ENCODE measurements around the gene KDM4B.

KDM4B gene

DNA sequence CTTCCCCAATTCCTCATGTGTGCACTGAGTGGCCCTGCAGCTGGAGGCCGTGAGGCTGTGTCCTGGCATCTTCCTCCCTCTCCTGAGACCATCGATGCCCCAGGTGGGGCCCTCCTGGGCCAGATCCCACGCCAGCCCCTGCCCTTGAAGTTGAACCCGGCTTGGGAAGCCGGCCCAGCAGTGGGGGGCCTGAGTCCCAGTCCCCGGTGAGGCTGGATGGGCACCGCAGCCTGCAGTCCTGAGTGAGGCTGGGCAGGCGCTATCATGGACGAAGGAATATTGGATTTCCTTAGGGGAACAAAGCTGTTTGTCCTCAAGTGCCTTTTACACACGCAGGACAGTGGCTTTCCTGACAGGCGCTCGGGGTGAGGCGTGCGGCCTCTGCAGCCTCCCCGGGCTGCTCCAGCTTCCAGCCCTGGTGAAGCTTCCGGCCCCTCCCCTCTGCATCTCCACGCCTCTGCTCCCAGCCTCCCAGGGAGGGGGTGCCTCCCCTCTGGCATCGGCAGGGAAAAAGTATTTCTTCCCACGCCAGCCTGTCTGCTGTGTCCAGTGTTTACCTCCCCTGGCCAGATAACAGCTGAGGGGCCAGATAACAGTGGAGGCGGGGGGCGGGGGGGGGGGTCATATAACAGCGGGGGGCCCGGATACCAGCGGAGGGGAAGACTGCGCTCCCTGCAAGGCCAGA is 159.5 kb downstream of the KDM4B start:
- H3K4me1 ChIP-seq (ENCODE audit: control insufficient read depth, insufficient read depth, low read length), result peaks cover 74% of the 10 kb centered on the region

DNA sequence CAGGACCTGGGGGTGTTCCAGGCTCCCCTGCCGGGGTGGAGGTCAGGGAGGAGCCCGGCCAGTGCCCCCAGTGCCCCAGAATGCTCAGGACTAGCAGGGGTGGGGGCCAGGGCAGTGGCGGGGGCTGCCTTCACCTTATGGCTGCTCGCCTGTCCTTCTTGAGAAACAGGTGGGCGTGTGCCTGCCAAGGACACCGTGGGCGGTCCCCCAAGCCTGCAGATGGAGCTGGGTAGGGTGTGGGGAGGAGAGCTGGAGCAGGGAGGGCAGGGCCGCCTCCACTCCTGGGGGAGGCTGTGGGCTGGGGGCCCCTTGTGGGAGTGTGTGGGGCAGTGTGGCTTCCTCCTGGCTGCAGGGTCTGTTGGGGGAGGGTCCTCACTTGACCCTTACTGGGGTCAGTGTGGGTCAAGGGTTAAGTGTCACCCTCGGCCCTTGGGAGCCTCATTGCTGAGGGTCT is 160.1 kb downstream of the KDM4B start:
- H3K4me3 ChIP-seq (ENCODE audit: low read depth, low read length), result no peak overlapping the region
- H3K27me3 ChIP-seq (ENCODE audit: control insufficient read depth, insufficient read depth, low read length), result no peaks in the 10 kb centered on the region
- H3K9ac ChIP-seq (ENCODE audit: low read length), result peak overlapping the region; percentile 22
- H3K9me3 ChIP-seq (ENCODE audit: control insufficient read depth, insufficient read depth, low read depth, low read length), result no peaks in the 10 kb centered on the region
- no peak overlapping the region for H3K27ac ChIP-seq (ENCODE audit: low read depth, low read length)
- peaks cover 69% of the 10 kb centered on the region for H3K4me1 ChIP-seq (ENCODE audit: control insufficient read depth, insufficient read depth, low read length)
- peaks cover 10% of the 10 kb centered on the region for H3K36me3 ChIP-seq (ENCODE audit: control insufficient read depth, insufficient read depth, low read length)

More for the DNA sequence above, 159.5 kb downstream of the KDM4B start:
- Histone ChIP-seq H3K9me3 (ENCODE audit: control insufficient read depth, insufficient read depth, low read depth, low read length) (no peaks in the 10 kb centered on the region), H3K4me3 (ENCODE audit: low read depth, low read length) (no peak overlapping the region), H3K9ac (ENCODE audit: low read length) (peak overlapping the region; percentile 43), H3K27ac (ENCODE audit: low read depth, low read length) (peak overlapping the region; percentile 61; the same call in 1 of the 2 replicates), H3K27me3 (ENCODE audit: control insufficient read depth, insufficient read depth, low read length) (no peaks in the 10 kb centered on the region), H3K36me3 (ENCODE audit: control insufficient read depth, insufficient read depth, low read length) (0 out of 2 replicates have a peak, but pooled peaks cover 5% of the 10 kb centered on the region)

DNA sequence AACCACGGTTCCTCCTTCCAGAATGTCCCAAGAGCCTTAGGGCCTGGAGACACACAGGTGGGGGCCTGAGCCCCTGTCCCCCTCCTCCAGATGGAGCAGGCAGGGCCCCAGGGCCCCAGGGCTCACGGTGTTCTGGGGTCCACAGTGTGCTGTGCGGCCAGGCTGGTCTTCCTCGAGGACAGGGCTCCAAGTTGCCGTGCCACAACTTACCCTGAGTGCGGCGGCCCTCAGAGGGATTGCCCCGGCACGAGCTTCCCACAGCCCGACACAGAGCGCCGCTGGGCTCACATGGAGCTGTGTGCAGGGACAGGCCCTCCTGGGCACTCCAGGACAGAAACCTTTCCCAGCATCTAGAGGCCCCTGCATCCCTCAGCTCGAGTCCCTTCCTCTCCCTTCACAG is 160.8 kb downstream of the KDM4B start:
- H3K4me1 ChIP-seq (ENCODE audit: control insufficient read depth, insufficient read depth, low read length), result peaks cover 69% of the 10 kb centered on the region
- no peak overlapping the region for H3K4me3 ChIP-seq (ENCODE audit: low read depth, low read length)
- H3K9ac ChIP-seq (ENCODE audit: low read length), result peak overlapping the region; percentile 22
- peaks cover 18% of the 10 kb centered on the region for H3K36me3 ChIP-seq (ENCODE audit: control insufficient read depth, insufficient read depth, low read length)
- no peaks in the 10 kb centered on the region for H3K9me3 ChIP-seq (ENCODE audit: control insufficient read depth, insufficient read depth, low read depth, low read length)
- H3K27ac ChIP-seq (ENCODE audit: low read depth, low read length), result no peak overlapping the region
- H3K27me3 ChIP-seq (ENCODE audit: control insufficient read depth, insufficient read depth, low read length), result no peaks in the 10 kb centered on the region

DNA sequence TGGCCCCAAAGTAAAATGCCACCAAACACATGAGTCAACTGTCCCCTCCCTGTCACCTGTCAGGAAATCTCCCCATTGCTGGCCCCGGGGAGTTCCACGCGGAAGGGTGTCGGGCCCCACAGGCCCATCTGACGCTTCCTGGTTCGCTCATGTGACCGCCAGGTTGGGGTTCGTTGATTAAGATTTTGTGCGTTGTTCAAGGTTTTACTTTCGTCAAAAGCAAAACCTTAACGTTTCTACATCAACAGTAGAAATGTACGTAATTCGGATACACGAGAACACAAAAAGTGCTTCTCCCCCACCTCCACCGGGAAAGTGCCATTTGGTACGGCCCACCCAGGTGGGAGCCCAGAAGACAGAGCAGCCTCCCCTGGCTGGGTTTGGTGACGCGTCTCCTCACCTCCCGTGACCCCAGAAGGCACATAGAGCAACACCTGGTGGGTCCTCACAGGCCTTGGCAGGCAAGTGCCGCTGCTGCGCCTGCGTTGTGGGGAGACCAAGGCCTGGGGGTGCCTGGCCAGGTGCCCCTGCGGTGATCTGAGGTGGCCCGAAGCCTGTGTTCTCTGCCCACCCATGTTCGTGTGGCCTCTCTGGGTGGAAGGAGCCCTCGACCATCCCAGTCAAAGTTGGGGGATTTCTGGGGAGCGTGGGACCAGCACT is 161.6 kb downstream of the KDM4B start:
- Histone ChIP-seq H3K4me1 (ENCODE audit: control insufficient read depth, insufficient read depth, low read length) (peaks cover 61% of the 10 kb centered on the region), H3K4me3 (ENCODE audit: low read depth, low read length) (no peak overlapping the region), H3K36me3 (ENCODE audit: control insufficient read depth, insufficient read depth, low read length) (peaks cover 26% of the 10 kb centered on the region), H3K27ac (ENCODE audit: low read depth, low read length) (peak overlapping the region; percentile 48; the same call in 1 of the 2 replicates), H3K27me3 (ENCODE audit: control insufficient read depth, insufficient read depth, low read length) (no peaks in the 10 kb centered on the region), H3K9me3 (ENCODE audit: control insufficient read depth, insufficient read depth, low read depth, low read length) (no peaks in the 10 kb centered on the region), H3K9ac (ENCODE audit: low read length) (no peak overlapping the region)

DNA sequence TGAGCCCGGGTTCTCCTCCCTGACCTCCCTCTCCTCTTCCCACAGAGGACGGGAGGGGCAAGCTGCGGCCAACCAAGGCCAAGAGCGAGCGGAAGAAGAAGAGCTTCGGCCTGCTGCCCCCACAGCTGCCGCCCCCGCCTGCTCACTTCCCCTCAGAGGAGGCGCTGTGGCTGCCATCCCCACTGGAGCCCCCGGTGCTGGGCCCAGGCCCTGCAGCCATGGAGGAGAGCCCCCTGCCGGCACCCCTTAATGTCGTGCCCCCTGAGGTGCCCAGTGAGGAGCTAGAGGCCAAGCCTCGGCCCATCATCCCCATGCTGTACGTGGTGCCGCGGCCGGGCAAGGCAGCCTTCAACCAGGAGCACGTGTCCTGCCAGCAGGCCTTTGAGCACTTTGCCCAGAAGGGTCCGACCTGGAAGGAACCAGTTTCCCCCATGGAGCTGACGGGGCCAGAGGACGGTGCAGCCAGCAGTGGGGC is 162.2 kb downstream of the KDM4B start:
- Histone ChIP-seq H3K27ac (ENCODE audit: low read depth, low read length) (peak overlapping the region; percentile 48; the same call in 1 of the 2 replicates), H3K4me3 (ENCODE audit: low read depth, low read length) (no peak overlapping the region), H3K36me3 (ENCODE audit: control insufficient read depth, insufficient read depth, low read length) (peaks cover 31% of the 10 kb centered on the region), H3K27me3 (ENCODE audit: control insufficient read depth, insufficient read depth, low read length) (no peaks in the 10 kb centered on the region), H3K4me1 (ENCODE audit: control insufficient read depth, insufficient read depth, low read length) (peaks cover 56% of the 10 kb centered on the region), H3K9ac (ENCODE audit: low read length) (no peak overlapping the region), H3K9me3 (ENCODE audit: control insufficient read depth, insufficient read depth, low read depth, low read length) (no peaks in the 10 kb centered on the region)

DNA sequence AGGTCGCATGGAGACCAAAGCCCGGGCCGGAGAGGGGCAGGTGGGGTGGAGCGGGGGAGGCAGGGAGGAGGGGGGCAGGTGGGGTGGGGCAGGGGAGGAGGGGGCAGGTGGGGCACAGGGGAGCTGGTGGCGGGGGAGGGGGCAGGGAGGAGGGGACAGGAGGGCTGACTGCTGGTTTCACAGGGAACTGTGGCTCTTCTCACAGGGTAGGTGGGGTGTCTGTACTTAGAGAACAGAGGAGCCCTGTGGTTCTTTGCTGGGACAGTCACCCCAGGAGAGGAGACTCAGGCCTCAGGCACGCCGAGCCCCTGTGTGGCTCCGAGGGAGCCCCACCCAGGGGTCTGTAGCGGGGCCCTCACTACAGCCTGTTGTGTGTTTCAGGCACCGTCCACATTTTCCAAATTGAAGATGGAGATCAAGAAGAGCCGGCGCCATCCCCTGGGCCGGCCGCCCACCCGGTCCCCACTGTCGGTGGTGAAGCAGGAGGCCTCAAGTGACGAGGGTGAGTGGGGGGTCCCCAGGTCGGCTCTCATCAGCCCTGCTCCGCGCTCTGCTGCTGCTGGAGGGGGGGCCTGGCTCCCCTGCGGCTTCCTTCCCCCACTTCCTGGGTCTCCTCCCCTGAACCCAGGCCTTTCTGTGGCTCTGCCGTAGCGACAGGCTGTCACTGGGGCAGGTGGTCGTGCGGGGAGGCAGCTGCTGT is 162.7 kb downstream of the KDM4B start:
- Histone ChIP-seq H3K9me3 (ENCODE audit: control insufficient read depth, insufficient read depth, low read depth, low read length) (no peaks in the 10 kb centered on the region), H3K27ac (ENCODE audit: low read depth, low read length) (no peak overlapping the region)

DNA sequence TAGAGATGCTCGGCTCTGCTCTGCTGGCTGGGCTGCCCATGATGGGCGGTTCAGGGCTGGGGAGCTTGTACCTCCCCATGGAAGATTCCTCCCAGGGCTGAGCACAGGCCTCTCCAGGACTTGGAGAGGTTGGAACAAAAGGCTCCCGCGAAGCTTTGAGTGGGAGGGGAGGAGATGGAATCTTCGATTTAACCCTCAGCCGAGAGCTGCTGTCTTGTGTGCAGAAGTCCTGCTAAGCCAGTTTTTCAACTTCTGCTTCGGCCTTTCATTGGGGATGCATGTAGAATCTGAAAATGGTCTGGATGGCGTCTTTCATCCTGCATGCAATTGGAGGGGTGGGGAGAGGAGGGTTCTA is 163.3 kb downstream of the KDM4B start:
- Histone ChIP-seq H3K27ac (ENCODE audit: low read depth, low read length) (no peak overlapping the region), H3K4me1 (ENCODE audit: control insufficient read depth, insufficient read depth, low read length) (peaks cover 44% of the 10 kb centered on the region), H3K36me3 (ENCODE audit: control insufficient read depth, insufficient read depth, low read length) (peaks cover 37% of the 10 kb centered on the region), H3K27me3 (ENCODE audit: control insufficient read depth, insufficient read depth, low read length) (no peaks in the 10 kb centered on the region), H3K9ac (ENCODE audit: low read length) (no peak overlapping the region), H3K4me3 (ENCODE audit: low read depth, low read length) (no peak overlapping the region), H3K9me3 (ENCODE audit: control insufficient read depth, insufficient read depth, low read depth, low read length) (no peaks in the 10 kb centered on the region)

More for the DNA sequence above, 162.7 kb downstream of the KDM4B start:
- Histone ChIP-seq H3K4me1 (ENCODE audit: control insufficient read depth, insufficient read depth, low read length) (peaks cover 50% of the 10 kb centered on the region), H3K27me3 (ENCODE audit: control insufficient read depth, insufficient read depth, low read length) (no peaks in the 10 kb centered on the region), H3K4me3 (ENCODE audit: low read depth, low read length) (no peak overlapping the region), H3K36me3 (ENCODE audit: control insufficient read depth, insufficient read depth, low read length) (peaks cover 33% of the 10 kb centered on the region), H3K9ac (ENCODE audit: low read length) (no peak overlapping the region)

DNA sequence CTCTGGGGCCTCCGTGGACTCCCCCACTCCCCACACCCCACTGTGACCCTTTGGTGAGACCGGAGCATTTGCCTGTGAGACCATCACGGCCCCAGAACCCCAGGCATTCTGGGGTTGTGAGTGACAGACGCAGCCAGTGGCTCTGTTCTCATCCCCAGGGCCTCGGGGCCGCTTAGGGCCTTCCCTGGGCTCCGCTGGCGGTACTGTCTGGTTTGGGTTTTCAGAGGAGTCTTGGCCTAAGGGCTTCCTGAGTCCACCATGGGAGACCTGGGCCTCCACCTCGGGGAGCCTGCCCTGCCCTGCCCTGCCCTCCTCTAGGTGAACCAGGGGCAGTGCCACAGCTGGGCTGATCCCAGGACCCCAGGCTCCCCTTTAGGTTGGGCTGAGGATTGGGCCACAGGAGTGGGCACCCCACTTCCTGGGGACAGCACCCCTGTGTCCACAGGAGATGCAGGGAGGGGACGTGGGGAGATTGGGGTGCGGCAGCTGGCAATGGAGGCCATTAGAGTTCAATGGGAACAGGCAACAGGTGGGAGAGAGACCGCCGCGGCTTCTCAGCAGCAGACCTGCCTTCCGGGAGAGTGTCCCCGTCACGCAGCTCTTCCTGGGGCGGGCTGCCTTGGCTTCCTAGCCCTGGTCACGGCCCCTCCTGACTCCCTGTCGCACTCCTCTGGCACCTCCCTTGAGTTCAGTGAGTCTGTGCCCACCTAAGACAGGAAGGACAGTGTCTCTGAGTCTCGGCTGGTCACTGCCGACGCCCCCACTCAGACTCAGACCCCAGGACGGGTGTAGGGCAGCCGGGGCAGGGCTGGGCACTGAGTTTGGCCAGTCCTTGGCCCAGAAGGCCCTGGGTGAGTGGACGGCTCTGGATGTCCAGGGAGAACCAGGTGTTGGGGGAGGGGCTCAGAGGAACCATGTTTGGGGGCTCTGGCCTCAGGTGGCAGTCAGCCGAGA is 164.1 kb downstream of the KDM4B start:
- H3K4me3 ChIP-seq (ENCODE audit: low read depth, low read length), result no peak overlapping the region
- H3K4me1 ChIP-seq (ENCODE audit: control insufficient read depth, insufficient read depth, low read length), result peaks cover 36% of the 10 kb centered on the region
- 0 out of 2 replicates have a peak overlapping the region, but pooled peaks have one; percentile 1 for H3K27ac ChIP-seq (ENCODE audit: low read depth, low read length)
- no peaks in the 10 kb centered on the region for H3K9me3 ChIP-seq (ENCODE audit: control insufficient read depth, insufficient read depth, low read depth, low read length)
- H3K9ac ChIP-seq (ENCODE audit: low read length), result no peak overlapping the region
- H3K36me3 ChIP-seq (ENCODE audit: control insufficient read depth, insufficient read depth, low read length), result peaks cover 43% of the 10 kb centered on the region
- H3K27me3 ChIP-seq (ENCODE audit: control insufficient read depth, insufficient read depth, low read length), result no peaks in the 10 kb centered on the region

DNA sequence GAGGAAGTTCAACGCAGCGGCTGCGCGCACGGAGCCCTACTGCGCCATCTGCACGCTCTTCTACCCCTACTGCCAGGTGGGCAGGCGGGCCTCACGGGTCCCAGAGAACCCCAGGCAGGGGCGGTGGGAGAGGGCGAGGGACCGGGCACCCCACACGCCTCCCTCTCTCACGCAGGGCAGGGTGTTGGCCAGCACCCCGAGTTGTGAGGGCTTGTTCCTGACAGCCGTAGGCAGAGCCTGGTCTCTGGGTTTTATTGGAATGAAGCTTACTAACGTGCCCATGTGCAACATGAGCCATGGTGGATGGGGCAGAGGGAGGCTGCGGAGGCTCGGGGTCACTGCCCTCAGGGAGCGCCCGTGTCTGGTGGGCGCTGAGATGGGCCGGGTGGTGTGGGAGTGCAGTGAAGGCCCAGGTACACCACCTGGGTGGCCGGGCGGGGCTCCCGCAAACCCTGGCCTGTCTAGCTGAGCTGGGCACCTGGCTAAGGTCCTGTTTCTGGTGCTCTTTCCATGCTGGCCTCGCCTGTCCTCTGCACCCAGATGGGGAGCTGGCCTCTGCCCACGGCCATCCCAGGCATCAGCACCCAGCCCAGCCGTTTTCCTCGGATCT is 165.2 kb downstream of the KDM4B start:
- Histone ChIP-seq H3K9me3 (ENCODE audit: control insufficient read depth, insufficient read depth, low read depth, low read length) (no peaks in the 10 kb centered on the region), H3K36me3 (ENCODE audit: control insufficient read depth, insufficient read depth, low read length) (peaks cover 51% of the 10 kb centered on the region), H3K27me3 (ENCODE audit: control insufficient read depth, insufficient read depth, low read length) (no peaks in the 10 kb centered on the region), H3K4me3 (ENCODE audit: low read depth, low read length) (no peak overlapping the region), H3K4me1 (ENCODE audit: control insufficient read depth, insufficient read depth, low read length) (peaks cover 28% of the 10 kb centered on the region), H3K27ac (ENCODE audit: low read depth, low read length) (no peak overlapping the region), H3K9ac (ENCODE audit: low read length) (no peak overlapping the region)

DNA sequence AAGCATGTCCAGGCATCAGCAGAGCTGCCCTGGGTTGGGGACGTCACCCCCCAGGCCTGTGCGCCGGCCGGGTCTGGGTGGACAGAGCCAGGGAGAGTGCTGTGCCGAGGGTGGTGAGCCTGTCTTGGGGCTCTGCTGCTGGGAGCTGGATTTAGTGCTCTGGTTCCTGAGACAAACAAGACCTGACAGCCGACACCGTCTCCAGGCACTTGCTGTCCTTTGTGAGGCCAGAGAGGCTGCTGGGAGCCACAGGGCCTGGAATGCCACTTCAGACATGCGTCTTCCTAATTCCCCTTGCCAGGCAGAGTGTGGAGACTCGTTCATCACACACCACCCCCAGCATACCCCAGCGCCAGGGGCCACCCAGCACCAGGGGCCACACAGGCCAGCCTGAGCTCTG is 165.8 kb downstream of the KDM4B start:
- Histone ChIP-seq H3K4me3 (ENCODE audit: low read depth, low read length) (no peak overlapping the region), H3K27ac (ENCODE audit: low read depth, low read length) (no peak overlapping the region), H3K9ac (ENCODE audit: low read length) (no peak overlapping the region), H3K36me3 (ENCODE audit: control insufficient read depth, insufficient read depth, low read length) (peaks cover 57% of the 10 kb centered on the region), H3K9me3 (ENCODE audit: control insufficient read depth, insufficient read depth, low read depth, low read length) (no peaks in the 10 kb centered on the region), H3K27me3 (ENCODE audit: control insufficient read depth, insufficient read depth, low read length) (no peaks in the 10 kb centered on the region), H3K4me1 (ENCODE audit: control insufficient read depth, insufficient read depth, low read length) (peaks cover 22% of the 10 kb centered on the region)
